Right lobe of liver (tissue), 6 donors: Measurements from ENCODE around the gene RAD21L1. TPM values are rescaled to one million over a fixed set of nuclear protein-coding genes. Genes with fewer than 3 reads are reported as not detected.

Source experiments
- ATAC-seq, 4 donors: fragments of 200-7000 bp; cut with Tn5 transposase; one replicate each; pipeline ENCODE4 v1.9.1; 2020; ENCODE audit warnings: mild to moderate bottlenecking in 4 of 4, moderate library complexity in 4 of 4
- DNase-seq, 3 donors: peaks; one replicate each; pipeline ENCODE4 v3.0.0-alpha.2; 2020
- H3K27ac ChIP-seq, 3 donors: fragments of 200-600 bp; one replicate each; pipeline ENCODE4 v1.8.0; 2022
- H3K27me3 ChIP-seq, 2 donors: fragments of 200-600 bp; one replicate each; pipeline ENCODE4 v1.8.0; 2022
- H3K36me3 ChIP-seq, 4 donors: fragments of 200-600 bp; sonication (generic) in 1 of 4; one replicate each; pipeline versions ENCODE4 v1.5.1 to v1.8.0; 2017 to 2022; ENCODE audit warnings: control low read depth in 1 of 4
- H3K4me1 ChIP-seq, 4 donors: fragments of 200-600 bp; sonication (generic) in 1 of 4; one replicate each; pipeline versions ENCODE4 v1.5.1 to v1.8.0; 2017 to 2022; ENCODE audit warnings: control low read depth in 1 of 4
- H3K4me3 ChIP-seq, 3 donors: fragments of 200-600 bp; one replicate each; pipeline ENCODE4 v1.8.0; 2022
- H3K9me3 ChIP-seq, 4 donors: fragments of 200-600 bp; sonication (generic) in 1 of 4; one replicate each; pipeline versions ENCODE4 v1.5.1 to v1.8.0; 2017 to 2022; ENCODE audit warnings: control low read depth in 1 of 4
- CTCF ChIP-seq, 4 donors: fragments of 200-600 bp in 3 of 4; fragments of 450-650 bp in 1 of 4; IDR thresholded peaks; one replicate each; pipeline versions ENCODE4 v1.5.1 to v1.8.0; 2016 to 2022; ENCODE audit warnings: antibody characterized with exemption in 4 of 4, mild to moderate bottlenecking in 2 of 4
- POLR2A ChIP-seq: fragments of 450-650 bp; IDR thresholded peaks from one replicate; pipeline ENCODE4 v1.6.1; 2017; ENCODE audit warnings: antibody characterized with exemption, mild to moderate bottlenecking
- WGBS: methylation state at CpG from one replicate; pipeline ENCODE4 v1.1.6; 2018; ENCODE audit warnings: low coverage, low lambda C conversion rate; ENCODE audit not compliant: insufficient coverage; ENCODE audit errors: missing lambda C conversion rate; 5-methylcytosine and 5-hydroxymethylcytosine counted together
- intact Hi-C, 2 donors: fragments of 100-400 bp; cut with DNase I; formaldehyde crosslinking; loops; one replicate each; pipeline versions ENCODE4 v1.11.2 to v1.14.1; 2022
- total RNA-seq, 6 experiments: library from RNA; depleted of rRNA in 2 of 6; stranded (reverse); fragments of >200 nt in 2 of 6; fragmentation: NEBNext Ultra II Directional in 3 of 6; extraction: Animal tissue kit (Norgen Biotek cat#: 25700) in 3 of 6; gene quantifications; one replicate each; pipeline versions ENCODE4 v1.1.0 to v1.2.4, GENCODE V29; 2016 to 2023
- donor health status: DM: no; HTN: yes; CAD: no.
- donor health status: DM: no; HTN: no; CAD: no.
- donor health status: DM: no; HTN: no; CAD: no.
- donor health status: DM: no; HTN: yes; CAD: no.
- donor health status: DM: no; HTN: yes; CAD: no.

RAD21L1 gene
- total RNA-seq, 6 experiments from 2014 or later: not detected

- TF ChIP-seq CTCF (IDR thresholded peaks at IDR 0.05): no peak
- TF ChIP-seq POLR2A: no peak
- H3K27ac ChIP-seq: no peak overlapping the region
- DNase-seq: no peak
- no peaks in the 10 kb centered on the region for H3K9me3 ChIP-seq
- ATAC-seq: no peak
- peaks cover 0 to 13% of the 10 kb centered on the region in 2 donors for H3K27me3 ChIP-seq
- H3K4me1 ChIP-seq: peaks cover 0 to 5% (median 0%) of the 10 kb centered on the region in 4 donors
- no peaks in the 10 kb centered on the region for H3K36me3 ChIP-seq
- no peak overlapping the region for H3K4me3 ChIP-seq
- 78% methylated on average over 13 of the region's 20 CpGs for WGBS
- intact Hi-C loops: no loop called here
Observed at GRCh38 chr20:1224205-1224890, 1.5 kb upstream of the RAD21L1 start.

GRCh38 chr20:1225263-1225782 is 521 bp upstream of the RAD21L1 start:
- no peaks in the 10 kb centered on the region for H3K36me3 ChIP-seq
- peak overlapping the region in 2 of 3 donors; percentile 31 to 39 for H3K4me3 ChIP-seq
- H3K4me1 ChIP-seq: peaks cover 0 to 5% (median 0%) of the 10 kb centered on the region in 4 donors
- TF ChIP-seq CTCF (IDR thresholded peaks at IDR 0.05) (no peak), POLR2A (no peak)
- peak in 1 of 4 donors; percentile 47 for ATAC-seq
- peaks cover 0 to 13% of the 10 kb centered on the region in 2 donors for H3K27me3 ChIP-seq
- intact Hi-C loops: no loop called here
- no peaks in the 10 kb centered on the region for H3K9me3 ChIP-seq
- H3K27ac ChIP-seq: no peak overlapping the region
- no peak for DNase-seq
- 1% methylated on average over 10 of the region's 30 CpGs for WGBS

- no peaks in the 10 kb centered on the region for H3K9me3 ChIP-seq
- 76% methylated on average over 3 of the region's 3 CpGs for WGBS
- no peak for DNase-seq
- no peaks in the 10 kb centered on the region for H3K36me3 ChIP-seq
- H3K27ac ChIP-seq: no peak overlapping the region
- intact Hi-C loops: no loop called here
- no peak overlapping the region for H3K4me3 ChIP-seq
- TF ChIP-seq POLR2A (no peak), CTCF (IDR thresholded peaks at IDR 0.05) (no peak)
- peaks cover 0 to 5% (median 0%) of the 10 kb centered on the region in 4 donors for H3K4me1 ChIP-seq
- H3K27me3 ChIP-seq: peaks cover 0 to 13% of the 10 kb centered on the region in 2 donors
- no peak for ATAC-seq
Observed at GRCh38 chr20:1229541-1229940, 3.7 kb downstream of the RAD21L1 start.

- Histone ChIP-seq H3K27me3 (peaks cover 0 to 6% of the 10 kb centered on the region in 2 donors), H3K4me1 (no peaks in the 10 kb centered on the region), H3K4me3 (no peak overlapping the region), H3K9me3 (no peaks in the 10 kb centered on the region), H3K36me3 (no peaks in the 10 kb centered on the region), H3K27ac (no peak overlapping the region)
- TF ChIP-seq POLR2A: no peak
- TF ChIP-seq CTCF (IDR thresholded peaks at IDR 0.05): no peak
- 89% methylated on average over 3 of the region's 3 CpGs for WGBS
- ATAC-seq (no peak), DNase-seq (no peak)
- intact Hi-C loops: no loop called here
Observed at GRCh38 chr20:1232286-1233111, 6.7 kb downstream of the RAD21L1 start.
